Bronchial epithelial cell (primary cell): ENCODE measurements around the gene BPGM. TPM values are rescaled to one million over a fixed set of nuclear protein-coding genes. Genes with fewer than 3 reads are reported as not detected.

Source experiments
- DNase-seq: peaks from one replicate; pipeline ENCODE4 v3.0.0-alpha.2; 2010; ENCODE audit warnings: low read depth
- FAIRE-seq: peaks from 2 replicates; lab custom pipeline; 2011; peaks lifted over from hg19 to GRCh38; lab: Jason Lieb, UNC
- H3K27me3 ChIP-seq: 2 replicates; pipeline ENCODE4 v1.5.1; 2011; ENCODE audit warnings: low read length; ENCODE audit not compliant: control insufficient read depth, insufficient read depth
- H3K36me3 ChIP-seq: 2 replicates; pipeline ENCODE4 v1.5.1; 2011; ENCODE audit warnings: low read length; ENCODE audit not compliant: control insufficient read depth, insufficient read depth
- H3K4me3 ChIP-seq: 2 replicates; pipeline ENCODE4 v1.5.1; 2011; ENCODE audit warnings: mild to moderate bottlenecking, low read depth, low read length, control low read depth
- CTCF ChIP-seq: IDR thresholded peaks from 2 replicates; pipeline ENCODE4 v1.5.1; 2011; ENCODE audit warnings: mild to moderate bottlenecking, moderate library complexity, low read length, control low read depth, inconsistent platforms; ENCODE audit not compliant: insufficient read depth, severe bottlenecking
- total RNA-seq: library from RNA; depleted of rRNA; stranded (reverse); fragments of >200 nt; gene quantifications from 2 replicates; pipeline ENCODE4 v1.2.1, GENCODE V29; 2014

BPGM gene
- total RNA-seq, 1 donor from 2014 or later, result 16.6 TPM

DNA sequence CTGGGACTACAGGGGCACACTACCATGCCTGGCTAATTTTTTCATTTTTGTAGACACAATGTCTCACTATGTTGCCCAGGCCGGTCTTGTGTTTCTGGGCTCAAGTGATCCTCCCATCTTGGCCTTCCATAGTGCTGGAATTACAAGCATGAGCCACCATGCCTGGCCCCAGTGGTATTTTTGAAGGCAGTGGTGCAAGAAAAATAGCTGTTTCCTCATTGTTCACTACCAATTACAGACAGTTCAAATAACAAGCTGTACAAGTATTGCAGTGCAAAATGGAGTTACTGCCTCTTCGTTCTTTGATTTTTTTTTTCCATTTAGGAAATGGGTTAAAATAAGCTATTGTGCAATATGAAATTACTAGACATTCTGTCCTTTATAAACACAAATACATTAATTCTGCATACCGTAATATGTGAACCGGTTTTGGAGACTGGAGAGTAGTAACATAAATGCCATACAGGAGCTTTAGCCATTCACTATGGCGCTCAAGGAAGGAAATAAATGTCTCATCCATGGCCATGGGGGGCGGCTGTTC, 35.0 kb upstream of the BPGM start:
- no peak overlapping the region for H3K4me3 ChIP-seq
- no peak for FAIRE-seq
- no peaks in the 10 kb centered on the region for H3K27me3 ChIP-seq
- DNase-seq, result no peak
- TF ChIP-seq CTCF, result no peak
- no peaks in the 10 kb centered on the region for H3K36me3 ChIP-seq

DNA sequence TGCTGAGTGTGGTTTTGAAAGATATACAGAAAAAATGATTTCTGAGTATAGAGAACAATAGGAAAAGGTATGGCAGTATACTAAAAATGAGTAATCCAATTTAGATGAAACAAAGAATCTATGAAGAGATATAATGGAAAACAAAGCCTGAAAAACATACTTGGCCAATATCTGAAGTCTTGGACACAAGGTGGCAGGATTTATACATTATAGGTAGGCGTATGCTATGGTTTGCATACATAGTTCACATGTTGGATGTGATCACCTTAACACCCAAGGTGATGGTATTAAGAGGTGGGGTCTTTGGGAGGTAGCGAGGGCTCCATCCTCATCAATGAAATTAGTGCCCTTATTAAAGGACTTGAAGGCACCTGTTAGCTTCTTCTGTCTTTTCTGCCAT, 34.5 kb upstream of the BPGM start:
- H3K36me3 ChIP-seq, result no peaks in the 10 kb centered on the region
- H3K27me3 ChIP-seq, result no peaks in the 10 kb centered on the region
- DNase-seq (peak; percentile 53), FAIRE-seq (no peak)
- H3K4me3 ChIP-seq, result no peak overlapping the region
- TF ChIP-seq CTCF, result peak; percentile 13

DNA sequence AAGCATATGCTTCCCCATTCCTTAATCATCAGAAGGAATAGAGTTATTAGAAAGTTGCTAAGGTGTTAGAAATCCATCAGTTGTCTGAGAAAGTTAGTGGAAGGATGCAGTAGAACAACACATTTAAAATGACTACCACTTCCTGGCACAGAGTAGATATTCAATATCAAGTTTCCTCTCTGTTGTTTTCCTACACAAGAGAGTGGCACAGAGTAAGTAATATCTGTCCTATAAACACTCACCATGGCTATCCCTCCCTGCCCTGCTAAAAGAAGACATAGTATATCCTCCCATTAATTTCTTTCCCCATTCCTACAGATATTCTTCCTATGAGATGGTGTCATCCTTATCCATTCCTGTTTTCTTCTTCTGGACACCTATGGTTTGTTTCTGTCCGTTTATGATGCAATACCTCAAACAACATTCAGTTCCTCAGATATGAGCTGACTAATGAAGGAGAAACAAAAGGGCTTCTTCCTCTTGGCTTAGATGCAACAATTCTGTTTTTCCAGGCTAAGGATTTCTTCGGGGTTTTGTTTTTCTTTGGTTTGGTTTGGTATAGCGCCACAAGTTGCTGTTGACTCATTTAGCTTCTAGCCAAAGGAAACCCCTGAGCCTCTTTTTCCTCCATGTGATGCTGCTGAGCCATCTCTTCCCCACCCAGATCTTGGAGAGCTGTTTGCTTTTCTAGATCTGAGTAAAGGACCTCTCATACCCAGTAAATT, 32.9 kb upstream of the BPGM start:
- no peaks in the 10 kb centered on the region for H3K27me3 ChIP-seq
- no peak for TF ChIP-seq CTCF
- DNase-seq, result peak; percentile 100
- H3K36me3 ChIP-seq, result no peaks in the 10 kb centered on the region
- FAIRE-seq, result peak; percentile 66
- no peak overlapping the region for H3K4me3 ChIP-seq

DNA sequence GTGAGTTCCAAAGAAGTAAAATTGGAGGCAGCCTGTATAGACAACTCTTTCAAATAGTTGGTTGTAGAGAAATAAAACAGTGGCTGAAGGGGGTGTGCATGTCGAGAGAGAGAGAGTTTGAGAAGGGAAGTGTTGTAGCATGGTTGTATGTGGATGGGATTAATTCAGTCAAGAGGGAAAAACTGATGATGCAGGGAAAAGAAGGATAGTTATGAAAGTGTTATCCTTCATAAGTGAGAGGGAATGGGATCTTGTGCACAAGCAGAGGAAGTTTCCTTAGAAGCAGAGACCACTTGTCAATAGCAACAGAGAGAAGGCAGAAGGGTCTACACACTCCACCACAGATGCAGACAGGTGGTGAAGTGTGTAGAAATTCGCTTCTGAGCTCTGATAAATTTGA, 30.0 kb upstream of the BPGM start:
- no peak for DNase-seq
- no peaks in the 10 kb centered on the region for H3K27me3 ChIP-seq
- H3K36me3 ChIP-seq, result no peaks in the 10 kb centered on the region
- no peak overlapping the region for H3K4me3 ChIP-seq
- TF ChIP-seq CTCF, result no peak
- no peak for FAIRE-seq

- Histone ChIP-seq H3K4me3 (no peak overlapping the region), H3K36me3 (no peaks in the 10 kb centered on the region), H3K27me3 (no peaks in the 10 kb centered on the region)
- DNase-seq (peak; percentile 91), FAIRE-seq (no peak)
- TF ChIP-seq CTCF, result no peak
Observed at GRCh38 chr7:134618756-134619530, 27.7 kb upstream of the BPGM start.
